Central memory CD8-positive, alpha-beta T cell (primary cell): ENCODE results near the gene CADPS2.
"Not testable (repeated sequence)": the region's sequence is repeated elsewhere in the genome, so short reads cannot be mapped to it uniquely, and the experiment has no call there.

Experiments
- ATAC-seq: fragments of 150-1000 bp; cut with Tn5 transposase; replicated peaks from 2 replicates; pipeline ENCODE4 v1.10.0; 2022; ENCODE audit warnings: mild to moderate bottlenecking, moderate FRiP score, moderate number of reproducible peaks; ENCODE audit not compliant: poor library complexity, severe bottlenecking; ENCODE audit errors: extremely low read depth
- DNase-seq, 2 donors: peaks; one replicate each; pipeline ENCODE4 v3.0.0; 2021; ENCODE audit warnings: low spot score in 2 of 2
- H3K27ac Mint-ChIP-seq: one replicate; pipeline ENCODE4 v1.8.0; 2022; ENCODE audit warnings: low read depth, mild to moderate bottlenecking, moderate library complexity, mixed read lengths
- H3K27me3 Mint-ChIP-seq: one replicate; pipeline ENCODE4 v1.8.0; 2022; ENCODE audit warnings: mixed read lengths
- H3K36me3 Mint-ChIP-seq: one replicate; pipeline ENCODE4 v1.8.0; 2022; ENCODE audit warnings: mild to moderate bottlenecking, moderate library complexity, mixed read lengths; ENCODE audit not compliant: insufficient read depth
- H3K4me1 Mint-ChIP-seq: one replicate; pipeline ENCODE4 v1.8.0; 2022; ENCODE audit warnings: mixed read lengths
- H3K4me3 Mint-ChIP-seq: one replicate; pipeline ENCODE4 v1.8.0; 2022; ENCODE audit warnings: mild to moderate bottlenecking, moderate library complexity, mixed read lengths
- H3K9me3 Mint-ChIP-seq: one replicate; pipeline ENCODE4 v1.8.0; 2022; ENCODE audit warnings: mixed read lengths

CADPS2 gene

GRCh38 chr7:122674502-122674901 is 211.8 kb downstream of the CADPS2 start:
- Mint-ChIP-seq H3K4me3 (no peak overlapping the region), H3K27ac (no peak overlapping the region), H3K9me3 (peaks cover 16% of the 10 kb centered on the region), H3K4me1 (no peaks in the 10 kb centered on the region), H3K27me3 (no peaks in the 10 kb centered on the region), H3K36me3 (no peaks in the 10 kb centered on the region)
- DNase-seq (no peak), ATAC-seq (no peak)

GRCh38 chr7:122673951-122674350 is 212.3 kb downstream of the CADPS2 start:
- Mint-ChIP-seq H3K36me3 (no peaks in the 10 kb centered on the region), H3K4me1 (no peaks in the 10 kb centered on the region), H3K27me3 (no peaks in the 10 kb centered on the region), H3K9me3 (peaks cover 16% of the 10 kb centered on the region), H3K27ac (no peak overlapping the region), H3K4me3 (no peak overlapping the region)
- no peak for DNase-seq
- ATAC-seq, result no peak

- H3K36me3 Mint-ChIP-seq, result no peaks in the 10 kb centered on the region
Observed at GRCh38 chr7:122672536-122672935, 213.7 kb downstream of the CADPS2 start.

GRCh38 chr7:122663733-122664132 is 222.5 kb downstream of the CADPS2 start:
- DNase-seq (no peak), ATAC-seq (no peak)
- H3K9me3 Mint-ChIP-seq, result peaks cover 30% of the 10 kb centered on the region
- H3K36me3 Mint-ChIP-seq, result no peaks in the 10 kb centered on the region
- no peaks in the 10 kb centered on the region for H3K4me1 Mint-ChIP-seq
- H3K27ac Mint-ChIP-seq, result no peak overlapping the region
- H3K27me3 Mint-ChIP-seq, result no peaks in the 10 kb centered on the region
- H3K4me3 Mint-ChIP-seq, result no peak overlapping the region

More at GRCh38 chr7:122672536-122672935, 213.7 kb downstream of the CADPS2 start:
- no peaks in the 10 kb centered on the region for H3K27me3 Mint-ChIP-seq
- H3K27ac Mint-ChIP-seq, result no peak overlapping the region
- ATAC-seq, result no peak
- H3K4me1 Mint-ChIP-seq, result no peaks in the 10 kb centered on the region
- H3K4me3 Mint-ChIP-seq, result no peak overlapping the region
- no peak for DNase-seq
- peaks cover 24% of the 10 kb centered on the region for H3K9me3 Mint-ChIP-seq

GRCh38 chr7:122658856-122659255 is 227.4 kb downstream of the CADPS2 start:
- no peaks in the 10 kb centered on the region for H3K4me1 Mint-ChIP-seq
- H3K27me3 Mint-ChIP-seq, result no peaks in the 10 kb centered on the region
- peaks cover 13% of the 10 kb centered on the region for H3K9me3 Mint-ChIP-seq
- no peaks in the 10 kb centered on the region for H3K36me3 Mint-ChIP-seq
- no peak overlapping the region for H3K27ac Mint-ChIP-seq
- DNase-seq, result no peak
- ATAC-seq, result no peak
- no peak overlapping the region for H3K4me3 Mint-ChIP-seq

GRCh38 chr7:122653685-122654084 is 232.6 kb downstream of the CADPS2 start:
- H3K9me3 Mint-ChIP-seq, result peaks cover 7% of the 10 kb centered on the region
- ATAC-seq, result no peak
- H3K36me3 Mint-ChIP-seq, result no peaks in the 10 kb centered on the region
- no peak overlapping the region for H3K4me3 Mint-ChIP-seq
- no peak for DNase-seq
- H3K27ac Mint-ChIP-seq, result no peak overlapping the region
- H3K4me1 Mint-ChIP-seq, result no peaks in the 10 kb centered on the region
- H3K27me3 Mint-ChIP-seq, result no peaks in the 10 kb centered on the region

- Mint-ChIP-seq H3K36me3 (no peaks in the 10 kb centered on the region), H3K27me3 (no peaks in the 10 kb centered on the region), H3K4me1 (no peaks in the 10 kb centered on the region), H3K4me3 (no peak overlapping the region), H3K9me3 (peaks cover 11% of the 10 kb centered on the region), H3K27ac (no peak overlapping the region)
- no peak for DNase-seq
- no peak for ATAC-seq
Observed at GRCh38 chr7:122652876-122653275, 233.4 kb downstream of the CADPS2 start.

GRCh38 chr7:122651451-122651850 is 234.8 kb downstream of the CADPS2 start:
- no peaks in the 10 kb centered on the region for H3K4me1 Mint-ChIP-seq

GRCh38 chr7:122643250-122643649 is 243.0 kb downstream of the CADPS2 start:
- no peaks in the 10 kb centered on the region for H3K4me1 Mint-ChIP-seq
- H3K36me3 Mint-ChIP-seq, result no peaks in the 10 kb centered on the region
- no peaks in the 10 kb centered on the region for H3K27me3 Mint-ChIP-seq
- H3K4me3 Mint-ChIP-seq, result no peak overlapping the region
- H3K27ac Mint-ChIP-seq, result no peak overlapping the region
- DNase-seq (no peak), ATAC-seq (no peak)
- peaks cover 27% of the 10 kb centered on the region for H3K9me3 Mint-ChIP-seq

More at GRCh38 chr7:122651451-122651850, 234.8 kb downstream of the CADPS2 start:
- Mint-ChIP-seq H3K36me3 (no peaks in the 10 kb centered on the region), H3K9me3 (peaks cover 17% of the 10 kb centered on the region), H3K27ac (no peak overlapping the region), H3K4me3 (no peak overlapping the region), H3K27me3 (no peaks in the 10 kb centered on the region)
- DNase-seq, result no peak
- no peak for ATAC-seq

- DNase-seq (no peak), ATAC-seq (no peak)
- H3K9me3 Mint-ChIP-seq, result peaks cover 26% of the 10 kb centered on the region
- H3K4me3 Mint-ChIP-seq, result no peak overlapping the region
- peaks cover 3% of the 10 kb centered on the region for H3K36me3 Mint-ChIP-seq
- H3K27me3 Mint-ChIP-seq, result no peaks in the 10 kb centered on the region
- no peaks in the 10 kb centered on the region for H3K4me1 Mint-ChIP-seq
- H3K27ac Mint-ChIP-seq, result no peak overlapping the region
Observed at GRCh38 chr7:122638459-122638858, 247.8 kb downstream of the CADPS2 start.

- Mint-ChIP-seq H3K27ac (no peak overlapping the region), H3K27me3 (no peaks in the 10 kb centered on the region), H3K36me3 (peaks cover 3% of the 10 kb centered on the region), H3K4me1 (no peaks in the 10 kb centered on the region), H3K9me3 (peaks cover 23% of the 10 kb centered on the region), H3K4me3 (no peak overlapping the region)
- DNase-seq (no peak), ATAC-seq (no peak)
Observed at GRCh38 chr7:122637784-122638183, 248.5 kb downstream of the CADPS2 start.

- H3K27me3 Mint-ChIP-seq, H3K4me3 Mint-ChIP-seq, DNase-seq, H3K36me3 Mint-ChIP-seq, ATAC-seq, H3K4me1 Mint-ChIP-seq, H3K27ac Mint-ChIP-seq: not testable (repeated sequence)
- peaks cover 24% of the 10 kb centered on the region for H3K9me3 Mint-ChIP-seq
Observed at GRCh38 chr7:122635481-122635880, 250.8 kb downstream of the CADPS2 start.

- H3K27me3 Mint-ChIP-seq, result no peaks in the 10 kb centered on the region
- H3K27ac Mint-ChIP-seq, result no peak overlapping the region
- ATAC-seq (no peak), DNase-seq (no peak)
- H3K4me3 Mint-ChIP-seq, result no peak overlapping the region
- peaks cover 3% of the 10 kb centered on the region for H3K36me3 Mint-ChIP-seq
- no peaks in the 10 kb centered on the region for H3K4me1 Mint-ChIP-seq
- peaks cover 17% of the 10 kb centered on the region for H3K9me3 Mint-ChIP-seq
Observed at GRCh38 chr7:122633472-122633871, 252.8 kb downstream of the CADPS2 start.

- peaks cover 17% of the 10 kb centered on the region for H3K9me3 Mint-ChIP-seq
- no peak overlapping the region for H3K27ac Mint-ChIP-seq
- no peak for DNase-seq
- ATAC-seq, result no peak
- no peaks in the 10 kb centered on the region for H3K4me1 Mint-ChIP-seq
- H3K36me3 Mint-ChIP-seq, result peaks cover 3% of the 10 kb centered on the region
- no peak overlapping the region for H3K4me3 Mint-ChIP-seq
- no peaks in the 10 kb centered on the region for H3K27me3 Mint-ChIP-seq
Observed at GRCh38 chr7:122632238-122632637, 254.0 kb downstream of the CADPS2 start.
